ENCODE results near the gene GALNT2. TPM values are rescaled to one million over a fixed set of nuclear protein-coding genes. Genes with fewer than 3 reads are reported as not detected.
A peak's percentile ranks its signal among the peaks of the same experiment; 100 is the strongest.

GALNT2 gene
- total and polyA plus RNA-seq, 2 of the 13 experiments (the other 11 are each of a cell fraction or from before 2014, with no cell fraction given): 39.3 to 39.6 TPM

DNA sequence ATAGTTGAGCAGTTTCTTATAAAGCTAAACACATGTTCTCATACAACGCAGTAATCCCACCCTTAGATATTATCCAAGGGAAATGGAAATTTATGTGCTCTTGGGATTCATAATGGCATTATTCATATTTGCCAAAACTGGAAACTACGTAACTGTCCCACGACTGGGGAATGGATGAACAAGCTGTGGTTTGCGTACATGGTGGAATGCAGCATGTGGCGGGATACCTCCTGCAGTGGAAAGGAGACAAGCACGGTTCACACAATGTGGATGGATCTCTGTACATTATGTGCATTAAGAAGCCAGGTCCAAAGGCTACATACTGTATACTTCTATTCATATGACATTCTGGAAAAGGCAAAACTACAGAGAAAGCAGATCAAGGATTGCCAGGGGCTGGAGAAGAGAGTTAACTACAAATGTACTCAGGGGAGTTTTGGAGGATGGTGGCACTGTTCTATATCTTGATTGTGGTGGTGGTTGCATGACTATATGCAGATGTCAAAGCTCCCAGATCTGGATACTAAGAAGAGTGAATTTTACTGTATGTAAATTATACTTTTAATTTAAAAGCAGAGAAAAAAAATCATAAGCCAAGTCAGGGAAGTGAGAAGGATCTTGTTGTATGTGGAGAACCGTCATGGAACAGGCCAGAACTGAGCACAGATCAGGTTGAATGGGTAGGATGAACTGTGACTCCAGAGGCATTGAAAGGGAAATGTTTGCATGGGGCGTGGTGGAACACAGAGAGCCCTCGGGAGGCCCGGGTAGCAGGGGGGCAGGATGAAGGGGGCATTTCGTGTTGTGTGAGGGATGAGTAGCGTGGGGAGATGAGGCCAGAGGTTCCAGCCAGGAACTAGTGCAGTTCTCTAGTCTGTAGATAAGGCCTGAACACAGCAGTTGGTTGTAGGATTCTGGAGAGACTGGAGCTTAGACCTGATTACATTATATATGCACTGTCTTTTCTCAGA is 90.7 kb downstream of the GALNT2 start (continued):
- TF ChIP-seq TFDP1 (CRISPR knock-in tag; IDR thresholded peaks at IDR 0.05; ENCODE audit: borderline replicate concordance) (no peak), NR2F2 (IDR thresholded peaks at IDR 0.05; ENCODE audit: borderline replicate concordance, low read depth) (no peak), RBM39 (IDR thresholded peaks at IDR 0.05; ENCODE audit: low read depth, low read length, poor library complexity, severe bottlenecking) (no peak), ZNF710 (CRISPR knock-in tag; IDR thresholded peaks at IDR 0.05; ENCODE audit: borderline replicate concordance) (no peak), MLLT10 (CRISPR knock-in tag; IDR thresholded peaks at IDR 0.05) (no peak), ZNF883 (CRISPR knock-in tag; IDR thresholded peaks at IDR 0.05; ENCODE audit: not compliant biosample characterization) (no peak), ZBTB26 (CRISPR knock-in tag; IDR thresholded peaks at IDR 0.05; ENCODE audit: borderline replicate concordance) (no peak; the same call in 1 of the 2 replicates), SOX13 (IDR thresholded peaks at IDR 0.05) (peak; percentile 70; the same call in 1 of the 2 replicates), SOX13 (CRISPR knock-in tag; conservative IDR thresholded peaks at IDR 0.05 in 1 of 2, IDR thresholded peaks at IDR 0.05 in 1 of 2) (peak in 1 of 2 experiments; percentile 81; a peak in 2 of 4 replicates), ZKSCAN1 (IDR thresholded peaks at IDR 0.05; ENCODE audit: low read length) (no peak), ZSCAN20 (CRISPR knock-in tag; IDR thresholded peaks at IDR 0.05; ENCODE audit: borderline replicate concordance) (no peak), ZNF20 (CRISPR knock-in tag; IDR thresholded peaks at IDR 0.05) (no peak), ZNF891 (CRISPR knock-in tag; IDR thresholded peaks at IDR 0.05) (no peak), HMGA1 (CRISPR knock-in tag; conservative IDR thresholded peaks at IDR 0.05) (no peak), ELF1 (CRISPR knock-in tag; IDR thresholded peaks at IDR 0.05) (no peak)
- TF ChIP-seq, protein P1, sequence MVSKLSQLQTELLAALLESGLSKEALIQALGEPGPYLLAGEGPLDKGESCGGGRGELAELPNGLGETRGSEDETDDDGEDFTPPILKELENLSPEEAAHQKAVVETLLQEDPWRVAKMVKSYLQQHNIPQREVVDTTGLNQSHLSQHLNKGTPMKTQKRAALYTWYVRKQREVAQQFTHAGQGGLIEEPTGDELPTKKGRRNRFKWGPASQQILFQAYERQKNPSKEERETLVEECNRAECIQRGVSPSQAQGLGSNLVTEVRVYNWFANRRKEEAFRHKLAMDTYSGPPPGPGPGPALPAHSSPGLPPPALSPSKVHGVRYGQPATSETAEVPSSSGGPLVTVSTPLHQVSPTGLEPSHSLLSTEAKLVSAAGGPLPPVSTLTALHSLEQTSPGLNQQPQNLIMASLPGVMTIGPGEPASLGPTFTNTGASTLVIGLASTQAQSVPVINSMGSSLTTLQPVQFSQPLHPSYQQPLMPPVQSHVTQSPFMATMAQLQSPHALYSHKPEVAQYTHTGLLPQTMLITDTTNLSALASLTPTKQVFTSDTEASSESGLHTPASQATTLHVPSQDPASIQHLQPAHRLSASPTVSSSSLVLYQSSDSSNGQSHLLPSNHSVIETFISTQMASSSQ (IDR thresholded peaks at IDR 0.05; ENCODE audit: low read depth): no peak
- TF ChIP-seq, protein P1 (CRISPR knock-in tag; IDR thresholded peaks at IDR 0.05; ENCODE audit: borderline replicate concordance): no peak

All from HepG2 (cell line).